CD4-positive, CD25-positive, alpha-beta regulatory T cell (primary cell): ENCODE measurements around the gene C1orf116. TPM values are rescaled to one million over a fixed set of nuclear protein-coding genes. Genes with fewer than 3 reads are reported as not detected.

Source experiments
- ATAC-seq, 2 donors: fragments of 150-1000 bp; cut with Tn5 transposase; one replicate each; pipeline ENCODE4 v1.10.0; 2021; ENCODE audit warnings: low read depth in 2 of 2, moderate number of reproducible peaks in 2 of 2, moderate library complexity in 1 of 2
- DNase-seq, 3 donors: peaks; one replicate each; pipeline versions ENCODE4 v3.0.0 to v3.0.0-alpha.2; 2012 to 2022; ENCODE audit warnings: mixed read lengths in 1 of 3
- H3K27ac ChIP-seq: one replicate; pipeline ENCODE4 v1.7.0; 2013; ENCODE audit warnings: mild to moderate bottlenecking, low read length; ENCODE audit not compliant: insufficient read depth, poor library complexity, severe bottlenecking
- H3K27me3 ChIP-seq: one replicate; pipeline ENCODE4 v1.7.0; 2013; ENCODE audit warnings: low read length; ENCODE audit not compliant: control insufficient read depth, insufficient read depth
- H3K36me3 ChIP-seq: one replicate; pipeline ENCODE4 v1.7.0; 2013; ENCODE audit warnings: mild to moderate bottlenecking, low read length, moderate library complexity; ENCODE audit not compliant: control insufficient read depth, insufficient read depth
- H3K4me1 ChIP-seq: 2 replicates; pipeline ENCODE4 v1.7.0; 2013; ENCODE audit warnings: mild to moderate bottlenecking, low read length; ENCODE audit not compliant: insufficient read depth, control insufficient read depth, poor library complexity, severe bottlenecking
- H3K4me3 ChIP-seq: one replicate; pipeline ENCODE4 v1.7.0; 2013; ENCODE audit warnings: low read depth, mild to moderate bottlenecking, low read length, moderate library complexity
- H3K9me3 ChIP-seq, 2 experiments: 1 replicate in 1 of 2; 2 replicates in 1 of 2; pipeline ENCODE4 v1.7.0; 2013; ENCODE audit warnings: low read length in 2 of 2, mild to moderate bottlenecking in 1 of 2, moderate library complexity in 1 of 2; ENCODE audit not compliant: control insufficient read depth in 2 of 2
- H3K27ac Mint-ChIP-seq, 3 donors: one replicate each; pipeline ENCODE4 v1.8.0; 2020 to 2022; ENCODE audit warnings: mild to moderate bottlenecking in 3 of 3, mixed read lengths in 3 of 3, moderate library complexity in 2 of 3
- H3K27me3 Mint-ChIP-seq: one replicate; pipeline ENCODE4 v1.8.0; 2022; ENCODE audit warnings: mild to moderate bottlenecking, mixed read lengths
- H3K36me3 Mint-ChIP-seq: one replicate; pipeline ENCODE4 v1.8.0; 2020; ENCODE audit warnings: mixed read lengths
- H3K4me1 Mint-ChIP-seq, 4 donors: one replicate each; pipeline ENCODE4 v1.8.0; 2020 to 2022; ENCODE audit warnings: mixed read lengths in 4 of 4, mild to moderate bottlenecking in 1 of 4
- H3K4me3 Mint-ChIP-seq, 4 donors: one replicate each; pipeline ENCODE4 v1.8.0; 2020 to 2022; ENCODE audit warnings: mild to moderate bottlenecking in 4 of 4, mixed read lengths in 4 of 4, moderate library complexity in 3 of 4
- H3K9me3 Mint-ChIP-seq, 7 donors: one replicate each; pipeline ENCODE4 v1.8.0; 2020 to 2022; ENCODE audit warnings: mixed read lengths in 7 of 7, mild to moderate bottlenecking in 3 of 7, moderate library complexity in 2 of 7
- polyA plus RNA-seq, 4 donors: library from polyadenylated mRNA; unstranded; fragments of 300-500 nt; fragmentation: Illumina TruSeq; gene quantifications; one replicate each; pipeline ENCODE4 v1.2.3, GENCODE V29; 2021
- total RNA-seq: library from RNA; stranded (reverse); gene quantifications from one replicate; pipeline ENCODE4 v1.2.3, GENCODE V29; 2022

Gene C1orf116
- total and polyA plus RNA-seq, 5 donors from 2014 or later: 0.32 TPM; not detected in 4

DNA sequence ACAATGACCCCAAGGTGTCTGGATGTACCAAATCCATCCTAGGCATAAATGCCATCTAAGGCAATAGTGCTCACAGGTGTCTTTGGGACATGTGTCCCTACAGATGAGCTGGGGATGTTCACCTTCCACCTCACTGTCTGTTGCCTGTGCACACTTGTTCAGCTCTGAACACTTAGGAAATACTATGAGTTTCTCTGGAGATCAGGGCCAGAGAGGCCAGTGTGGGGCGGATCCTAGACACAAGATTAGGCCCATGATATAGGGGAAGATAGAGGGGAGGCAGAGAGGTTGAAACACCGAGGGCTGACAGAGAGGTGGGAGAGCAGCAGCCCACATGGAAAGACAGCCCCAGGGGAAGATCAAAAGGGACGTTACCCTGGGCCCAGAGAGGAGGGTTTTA lies 25.6 kb downstream of the C1orf116 start:
- Mint-ChIP-seq H3K9me3 (no peaks in the 10 kb centered on the region), H3K36me3 (no peaks in the 10 kb centered on the region), H3K27me3 (peaks cover 37% of the 10 kb centered on the region), H3K4me1 (peaks cover 0 to 6% (median 2%) of the 10 kb centered on the region in 4 donors), H3K27ac (no peak overlapping the region), H3K4me3 (no peak overlapping the region)
- no peaks in the 10 kb centered on the region for H3K36me3 ChIP-seq
- H3K4me3 ChIP-seq: no peak overlapping the region
- H3K4me1 ChIP-seq: no peaks in the 10 kb centered on the region
- peaks cover 24% of the 10 kb centered on the region for H3K27me3 ChIP-seq
- H3K27ac ChIP-seq: no peak overlapping the region
- H3K9me3 ChIP-seq: no peaks in the 10 kb centered on the region
- DNase-seq (no peak), ATAC-seq (no peak)

DNA sequence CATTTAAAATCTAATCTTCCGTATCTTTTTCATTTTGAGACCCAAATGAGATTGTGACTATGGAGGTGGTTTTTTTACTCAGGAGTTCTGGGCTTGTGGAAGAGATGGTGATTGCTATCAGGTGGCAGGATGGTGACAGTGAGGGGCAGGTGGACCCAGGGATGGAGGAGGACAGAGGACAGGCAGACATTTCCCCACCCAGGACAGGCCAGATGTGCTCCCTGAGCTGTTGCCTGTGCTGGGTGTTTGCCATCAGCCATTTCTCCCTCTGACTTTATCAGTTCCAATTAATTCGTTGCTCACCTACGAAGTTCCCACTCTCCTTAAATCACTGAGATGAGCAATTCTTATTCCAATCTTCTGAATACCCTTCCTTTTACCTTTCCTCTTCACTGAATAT lies 26.5 kb downstream of the C1orf116 start:
- no peaks in the 10 kb centered on the region for H3K4me1 ChIP-seq
- Mint-ChIP-seq H3K4me3 (no peak overlapping the region), H3K27ac (no peak overlapping the region), H3K27me3 (peaks cover 30% of the 10 kb centered on the region), H3K36me3 (no peaks in the 10 kb centered on the region), H3K9me3 (no peaks in the 10 kb centered on the region), H3K4me1 (peaks cover 0 to 6% (median 2%) of the 10 kb centered on the region in 4 donors)
- no peaks in the 10 kb centered on the region for H3K36me3 ChIP-seq
- no peak overlapping the region for H3K4me3 ChIP-seq
- H3K9me3 ChIP-seq: no peaks in the 10 kb centered on the region
- H3K27me3 ChIP-seq: peaks cover 23% of the 10 kb centered on the region
- ATAC-seq: no peak
- no peak for DNase-seq
- H3K27ac ChIP-seq: no peak overlapping the region

DNA sequence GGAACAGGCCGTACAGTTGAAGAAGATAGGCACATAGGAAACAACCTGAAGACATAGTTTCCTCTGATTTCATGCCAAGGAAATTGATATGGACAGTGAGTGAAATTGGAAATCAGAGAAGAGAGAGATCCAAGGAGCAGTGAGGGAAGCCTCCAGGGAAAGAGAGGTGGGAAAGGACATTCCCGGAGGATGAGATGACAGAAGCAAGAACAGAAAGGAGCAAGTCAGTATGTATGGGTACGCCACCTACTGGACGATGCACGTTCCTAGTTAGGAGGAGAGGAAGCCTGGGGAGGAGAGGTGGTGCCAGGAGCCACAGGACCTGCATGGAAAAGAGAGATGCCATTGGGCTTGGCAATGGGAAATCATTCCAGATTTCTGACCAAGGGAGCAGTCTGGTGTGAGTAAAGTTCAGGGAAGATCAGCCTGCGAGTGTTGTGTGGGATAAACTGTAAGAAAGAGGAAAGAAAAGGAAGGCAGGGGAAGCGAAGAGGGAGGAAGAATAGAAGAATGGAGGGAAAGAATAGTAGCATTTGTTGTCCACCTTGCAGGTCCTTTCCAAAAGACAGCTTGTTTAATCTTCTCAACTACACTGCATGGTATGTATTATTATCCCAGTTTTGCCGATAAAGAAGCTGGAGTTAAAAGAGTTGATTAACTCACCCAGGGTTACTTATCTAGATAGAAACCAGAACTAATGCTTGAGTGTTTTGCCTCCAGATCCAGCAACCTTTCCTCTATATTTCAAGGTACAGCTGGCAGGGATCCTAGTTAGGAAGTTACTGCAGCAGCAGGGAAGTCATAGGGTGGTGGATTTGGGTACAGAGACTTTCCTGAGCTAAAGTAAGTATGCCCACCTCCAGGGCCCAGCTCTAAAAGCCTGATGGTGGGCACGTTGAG lies 27.4 kb downstream of the C1orf116 start:
- Mint-ChIP-seq H3K27me3 (peaks cover 28% of the 10 kb centered on the region), H3K4me1 (peaks cover 0 to 6% (median 2%) of the 10 kb centered on the region in 4 donors), H3K9me3 (no peaks in the 10 kb centered on the region), H3K4me3 (no peak overlapping the region), H3K27ac (no peak overlapping the region), H3K36me3 (no peaks in the 10 kb centered on the region)
- peaks cover 19% of the 10 kb centered on the region for H3K27me3 ChIP-seq
- H3K4me3 ChIP-seq: no peak overlapping the region
- H3K4me1 ChIP-seq: no peaks in the 10 kb centered on the region
- H3K9me3 ChIP-seq: no peaks in the 10 kb centered on the region
- ATAC-seq (no peak), DNase-seq (peak; percentile 2 to 41 (median 32))
- no peak overlapping the region for H3K27ac ChIP-seq
- H3K36me3 ChIP-seq: no peaks in the 10 kb centered on the region

DNA sequence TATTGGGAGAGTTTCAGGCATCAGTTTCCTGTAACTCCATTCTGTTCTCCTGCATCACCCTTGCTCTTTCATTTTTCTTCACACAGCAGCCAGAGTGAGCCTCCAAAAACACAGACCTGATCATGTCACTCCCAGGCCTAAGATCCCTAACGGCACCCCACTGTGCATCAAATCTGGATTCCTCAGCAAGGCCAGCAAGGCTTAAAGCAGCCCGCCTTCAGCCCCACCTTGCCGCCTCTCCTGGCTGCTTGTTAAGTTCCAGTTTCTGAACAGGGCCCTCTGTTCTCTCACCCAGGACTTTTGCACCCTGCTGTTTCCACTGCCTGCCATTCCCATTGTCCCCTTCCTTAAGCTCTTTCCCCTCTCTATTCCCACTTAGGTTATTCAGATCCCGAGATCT lies 29.3 kb downstream of the C1orf116 start:
- H3K4me1 ChIP-seq: no peaks in the 10 kb centered on the region
- no peaks in the 10 kb centered on the region for H3K9me3 ChIP-seq
- H3K36me3 Mint-ChIP-seq: no peaks in the 10 kb centered on the region
- H3K4me3 ChIP-seq: no peak overlapping the region
- peak overlapping the region in 1 of 3 donors; percentile 59 for H3K27ac Mint-ChIP-seq
- no peak overlapping the region for H3K27ac ChIP-seq
- peaks cover 11% of the 10 kb centered on the region for H3K27me3 ChIP-seq
- no peak for ATAC-seq
- no peak for DNase-seq
- H3K4me1 Mint-ChIP-seq: peaks cover 0 to 6% (median 2%) of the 10 kb centered on the region in 4 donors
- H3K36me3 ChIP-seq: no peaks in the 10 kb centered on the region
- H3K27me3 Mint-ChIP-seq: peaks cover 41% of the 10 kb centered on the region
- no peak overlapping the region for H3K4me3 Mint-ChIP-seq
- H3K9me3 Mint-ChIP-seq: no peaks in the 10 kb centered on the region

DNA sequence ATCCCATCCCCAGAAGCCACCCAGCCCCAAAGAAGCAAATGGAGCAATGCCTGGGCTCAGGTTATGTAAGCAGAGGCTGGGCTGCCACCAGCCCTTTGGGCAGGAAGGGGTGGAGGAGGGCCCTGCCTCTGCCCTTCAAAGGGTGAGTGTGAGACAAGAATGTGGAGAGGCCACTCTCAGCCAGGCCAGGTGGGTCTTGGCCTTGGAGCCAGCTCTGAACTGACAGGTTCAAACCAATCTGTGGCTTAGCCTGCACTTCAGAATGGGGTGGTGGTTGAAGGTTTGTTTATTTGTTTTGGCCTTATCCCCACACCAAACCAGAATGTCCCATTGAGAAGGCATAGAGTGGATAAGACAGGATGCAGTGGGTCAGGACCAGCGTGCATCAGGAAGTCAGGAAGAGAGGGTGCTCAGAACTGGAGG lies 29.8 kb downstream of the C1orf116 start:
- no peaks in the 10 kb centered on the region for H3K36me3 Mint-ChIP-seq
- peaks cover 41% of the 10 kb centered on the region for H3K27me3 Mint-ChIP-seq
- H3K27ac ChIP-seq: no peak overlapping the region
- peaks cover 0 to 6% (median 2%) of the 10 kb centered on the region in 4 donors for H3K4me1 Mint-ChIP-seq
- no peak for ATAC-seq
- no peaks in the 10 kb centered on the region for H3K4me1 ChIP-seq
- H3K9me3 Mint-ChIP-seq: no peaks in the 10 kb centered on the region
- no peaks in the 10 kb centered on the region for H3K36me3 ChIP-seq
- no peak for DNase-seq
- peaks cover 10% of the 10 kb centered on the region for H3K27me3 ChIP-seq
- no peak overlapping the region for H3K27ac Mint-ChIP-seq
- H3K4me3 Mint-ChIP-seq: no peak overlapping the region
- no peaks in the 10 kb centered on the region for H3K9me3 ChIP-seq
- H3K4me3 ChIP-seq: no peak overlapping the region

DNA sequence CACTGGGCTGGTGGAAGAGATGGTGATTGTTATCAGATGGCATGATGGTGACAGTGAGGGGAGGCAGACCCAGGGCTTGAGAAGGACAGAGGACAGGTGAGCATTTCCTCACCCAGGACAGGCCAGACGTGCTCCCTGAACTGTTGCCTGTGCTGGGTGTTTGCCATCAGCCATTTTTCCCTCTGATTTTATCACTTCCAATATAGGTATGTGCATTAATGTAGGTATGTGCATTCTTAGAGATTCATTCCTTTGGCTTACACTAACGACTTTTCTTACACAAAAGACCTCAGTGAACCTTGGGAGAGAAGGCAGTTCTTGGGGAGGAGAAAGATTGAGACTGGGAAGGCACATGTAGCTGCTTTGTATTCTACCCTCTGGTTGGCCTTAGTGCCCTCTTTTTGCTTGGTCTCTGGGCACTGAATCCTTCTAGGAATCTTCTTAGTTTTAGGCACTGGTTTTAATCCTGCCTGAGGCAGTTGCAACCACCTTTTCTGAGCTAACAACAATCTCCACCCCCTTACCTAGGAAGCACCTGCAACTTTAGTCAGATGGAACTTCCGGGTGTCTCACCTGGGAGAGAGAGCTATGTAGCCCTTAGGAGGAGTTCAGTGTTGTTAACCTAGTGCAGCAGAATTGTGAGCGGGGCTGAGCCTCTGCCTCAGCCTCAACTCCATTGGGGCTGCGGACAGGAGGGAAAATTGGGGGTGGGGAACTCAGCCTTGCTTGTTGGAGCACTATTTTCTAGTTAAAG lies 30.9 kb downstream of the C1orf116 start:
- Histone ChIP-seq H3K27me3 (peaks cover 12% of the 10 kb centered on the region), H3K4me3 (no peak overlapping the region), H3K9me3 (no peaks in the 10 kb centered on the region), H3K27ac (no peak overlapping the region), H3K36me3 (no peaks in the 10 kb centered on the region), H3K4me1 (no peaks in the 10 kb centered on the region)
- H3K27ac Mint-ChIP-seq: no peak overlapping the region
- H3K9me3 Mint-ChIP-seq: no peaks in the 10 kb centered on the region
- H3K4me3 Mint-ChIP-seq: no peak overlapping the region
- peaks cover 0 to 6% (median 2%) of the 10 kb centered on the region in 4 donors for H3K4me1 Mint-ChIP-seq
- H3K27me3 Mint-ChIP-seq: peaks cover 31% of the 10 kb centered on the region
- H3K36me3 Mint-ChIP-seq: no peaks in the 10 kb centered on the region
- ATAC-seq: no peak
- DNase-seq: no peak

DNA sequence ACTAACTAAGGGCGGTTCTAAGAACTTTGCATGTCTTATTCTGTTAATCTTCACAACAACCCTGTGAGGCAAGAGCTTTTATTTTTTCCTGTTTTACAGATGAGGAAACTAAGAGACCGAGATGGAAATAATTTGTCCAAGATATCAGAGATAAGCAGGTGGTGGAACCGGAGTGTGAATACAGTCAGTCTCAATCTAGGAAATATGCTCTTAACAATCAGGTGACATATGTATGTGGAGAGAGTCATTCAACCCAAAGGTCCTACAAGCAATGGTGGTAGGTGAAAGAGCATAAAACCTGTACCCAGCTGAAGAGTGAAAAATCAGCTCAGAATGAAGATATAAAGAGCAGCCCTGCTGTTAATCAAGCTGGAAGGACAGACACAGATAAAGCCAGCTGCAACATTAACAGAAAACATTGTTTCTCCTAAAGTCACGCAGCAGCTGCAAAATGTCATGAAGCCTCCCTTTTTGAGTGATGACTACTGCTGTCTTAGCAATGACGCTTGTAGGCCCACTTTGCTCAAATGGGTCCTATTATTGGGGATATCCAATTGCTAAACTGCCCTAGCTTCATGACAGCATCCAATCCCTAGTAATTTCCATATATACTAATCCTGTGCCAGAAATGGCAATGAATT lies 31.8 kb downstream of the C1orf116 start:
- Mint-ChIP-seq H3K4me1 (peaks cover 0 to 6% (median 2%) of the 10 kb centered on the region in 4 donors), H3K9me3 (no peaks in the 10 kb centered on the region), H3K4me3 (no peak overlapping the region), H3K27me3 (peaks cover 33% of the 10 kb centered on the region), H3K36me3 (no peaks in the 10 kb centered on the region), H3K27ac (no peak overlapping the region)
- Histone ChIP-seq H3K4me3 (no peak overlapping the region), H3K9me3 (no peaks in the 10 kb centered on the region), H3K27me3 (peaks cover 9% of the 10 kb centered on the region), H3K4me1 (no peaks in the 10 kb centered on the region), H3K36me3 (no peaks in the 10 kb centered on the region), H3K27ac (no peak overlapping the region)
- DNase-seq (no peak), ATAC-seq (no peak)
